Measurements from ENCODE around the gene LOC101059915.
"Not testable (repeated sequence)": the region's sequence is repeated elsewhere in the genome, so short reads cannot be mapped to it uniquely, and the experiment has no call there.

The LOC101059915 gene

GRCh38 chrX:71660562-71661416 is 6.6 kb upstream of the LOC101059915 start:
- no peak overlapping the region for H2AK5ac ChIP-seq (ENCODE audit: low read length, severe bottlenecking)
- no peak overlapping the region for H2AFZ ChIP-seq (ENCODE audit: low read depth, low read length)
- H3K27me3 ChIP-seq (ENCODE audit: control insufficient read depth in 1 of 2, insufficient read depth in 1 of 2, low read length in 2 of 2), result peaks cover 0 to 32% of the 10 kb centered on the region in 2 experiments
- no peak overlapping the region for H3K9ac ChIP-seq (ENCODE audit: low read length)
- H3K79me1 ChIP-seq (replicated peaks; ENCODE audit: low read length, poor library complexity, severe bottlenecking), result no peaks in the 10 kb centered on the region
- no peaks in the 10 kb centered on the region for H3K36me3 ChIP-seq (ENCODE audit: control insufficient read depth in 1 of 2, insufficient read depth in 2 of 2, low read depth in 1 of 2, low read length in 2 of 2)
- H4K91ac ChIP-seq (ENCODE audit: low read length), result no peak overlapping the region
- H3K4me1 ChIP-seq (ENCODE audit: control insufficient read depth, insufficient read depth, low read depth, low read length), result no peaks in the 10 kb centered on the region
- H3K14ac ChIP-seq (ENCODE audit: low read length in 2 of 2), result no peak overlapping the region
- H3K27ac ChIP-seq (ENCODE audit: low read length, poor library complexity, severe bottlenecking), result no peak overlapping the region
- DNase-seq, result no peak
- WGBS, result 86% methylated on average over 16 of the region's 22 CpGs
- no peak overlapping the region for H2BK5ac ChIP-seq (ENCODE audit: low read depth, low read length, poor library complexity, severe bottlenecking)
- H3K18ac ChIP-seq (ENCODE audit: low read depth in 1 of 2, low read length in 2 of 2), result no peak overlapping the region
- H2BK120ac ChIP-seq (ENCODE audit: low read depth, low read length), result no peak overlapping the region
- no peak overlapping the region for H3K4me2 ChIP-seq (ENCODE audit: low read length, poor library complexity, severe bottlenecking)
- no peak overlapping the region for H4K8ac ChIP-seq (ENCODE audit: low read length)
- H2BK12ac ChIP-seq (ENCODE audit: low read length in 2 of 2), result no peak overlapping the region
- no peak overlapping the region for H3K23ac ChIP-seq (ENCODE audit: low read length in 2 of 2)
- H3K4ac ChIP-seq (ENCODE audit: low read depth in 1 of 2, low read length in 2 of 2), result no peak overlapping the region
- H2BK15ac ChIP-seq (ENCODE audit: low read depth, poor library complexity, severe bottlenecking), result no peak overlapping the region
- peaks cover 10% of the 10 kb centered on the region for H3K9me3 ChIP-seq (ENCODE audit: control insufficient read depth, low read length)
- H3K4me3 ChIP-seq (ENCODE audit: insufficient read depth in 1 of 2, low read depth in 1 of 2, low read length in 2 of 2), result no peak overlapping the region

- 94% methylated on average over 11 of the region's 12 CpGs for WGBS
These were observed 5.4 kb upstream of the LOC101059915 start for GRCh38 chrX:71661919-71662318.

GRCh38 chrX:71662654-71663053 is 4.7 kb upstream of the LOC101059915 start:
- peaks cover 0 to 27% of the 10 kb centered on the region in 2 experiments for H3K27me3 ChIP-seq (ENCODE audit: control insufficient read depth in 1 of 2, insufficient read depth in 1 of 2, low read length in 2 of 2)
- not testable (repeated sequence) for DNase-seq; H2BK15ac ChIP-seq (ENCODE audit: low read depth, poor library complexity, severe bottlenecking); H2BK5ac ChIP-seq (ENCODE audit: low read depth, low read length, poor library complexity, severe bottlenecking); H3K27ac ChIP-seq (ENCODE audit: low read length, poor library complexity, severe bottlenecking); H3K4me1 ChIP-seq (ENCODE audit: control insufficient read depth, insufficient read depth, low read depth, low read length); H3K9ac ChIP-seq (ENCODE audit: low read length); H2BK120ac ChIP-seq (ENCODE audit: low read depth, low read length); H3K14ac ChIP-seq (ENCODE audit: low read length in 2 of 2); H3K4ac ChIP-seq (ENCODE audit: low read depth in 1 of 2, low read length in 2 of 2); H3K23ac ChIP-seq (ENCODE audit: low read length in 2 of 2); H3K18ac ChIP-seq (ENCODE audit: low read depth in 1 of 2, low read length in 2 of 2); H3K79me1 ChIP-seq (replicated peaks; ENCODE audit: low read length, poor library complexity, severe bottlenecking); H4K91ac ChIP-seq (ENCODE audit: low read length); H3K4me3 ChIP-seq (ENCODE audit: insufficient read depth in 1 of 2, low read depth in 1 of 2, low read length in 2 of 2); H2BK12ac ChIP-seq (ENCODE audit: low read length in 2 of 2); H4K8ac ChIP-seq (ENCODE audit: low read length); H3K4me2 ChIP-seq (ENCODE audit: low read length, poor library complexity, severe bottlenecking); H3K9me3 ChIP-seq (ENCODE audit: control insufficient read depth, low read length); H3K36me3 ChIP-seq (ENCODE audit: control insufficient read depth in 1 of 2, insufficient read depth in 2 of 2, low read depth in 1 of 2, low read length in 2 of 2); H2AK5ac ChIP-seq (ENCODE audit: low read length, severe bottlenecking); H2AFZ ChIP-seq (ENCODE audit: low read depth, low read length)
- no CpG with 5 or more reads among the region's 11 CpGs for WGBS

More at GRCh38 chrX:71661919-71662318, 5.4 kb upstream of the LOC101059915 start:
- Histone ChIP-seq H3K4me1 (ENCODE audit: control insufficient read depth, insufficient read depth, low read depth, low read length) (no peaks in the 10 kb centered on the region), H4K91ac (ENCODE audit: low read length) (no peak overlapping the region), H3K9me3 (ENCODE audit: control insufficient read depth, low read length) (peaks cover 4% of the 10 kb centered on the region), H3K27me3 (ENCODE audit: control insufficient read depth in 1 of 2, insufficient read depth in 1 of 2, low read length in 2 of 2) (peaks cover 0 to 30% of the 10 kb centered on the region in 2 experiments), H3K23ac (ENCODE audit: low read length in 2 of 2) (no peak overlapping the region), H3K9ac (ENCODE audit: low read length) (no peak overlapping the region), H3K14ac (ENCODE audit: low read length in 2 of 2) (no peak overlapping the region), H3K27ac (ENCODE audit: low read length, poor library complexity, severe bottlenecking) (no peak overlapping the region), H3K4ac (ENCODE audit: low read depth in 1 of 2, low read length in 2 of 2) (no peak overlapping the region), H4K8ac (ENCODE audit: low read length) (no peak overlapping the region), H2AFZ (ENCODE audit: low read depth, low read length) (no peak overlapping the region), H3K18ac (ENCODE audit: low read depth in 1 of 2, low read length in 2 of 2) (no peak overlapping the region), H3K36me3 (ENCODE audit: control insufficient read depth in 1 of 2, insufficient read depth in 2 of 2, low read depth in 1 of 2, low read length in 2 of 2) (no peaks in the 10 kb centered on the region), H3K79me1 (replicated peaks; ENCODE audit: low read length, poor library complexity, severe bottlenecking) (no peaks in the 10 kb centered on the region), H2BK15ac (ENCODE audit: low read depth, poor library complexity, severe bottlenecking) (no peak overlapping the region), H2BK5ac (ENCODE audit: low read depth, low read length, poor library complexity, severe bottlenecking) (no peak overlapping the region), H3K4me3 (ENCODE audit: insufficient read depth in 1 of 2, low read depth in 1 of 2, low read length in 2 of 2) (no peak overlapping the region), H3K4me2 (ENCODE audit: low read length, poor library complexity, severe bottlenecking) (no peak overlapping the region), H2BK120ac (ENCODE audit: low read depth, low read length) (no peak overlapping the region), H2BK12ac (ENCODE audit: low read length in 2 of 2) (no peak overlapping the region), H2AK5ac (ENCODE audit: low read length, severe bottlenecking) (no peak overlapping the region)
- no peak for DNase-seq

GRCh38 chrX:71663238-71663637 is 4.1 kb upstream of the LOC101059915 start:
- 86% methylated on average over 6 of the region's 8 CpGs for WGBS
- H4K8ac ChIP-seq (ENCODE audit: low read length); H3K4ac ChIP-seq (ENCODE audit: low read depth in 1 of 2, low read length in 2 of 2); H3K23ac ChIP-seq (ENCODE audit: low read length in 2 of 2); H3K79me1 ChIP-seq (replicated peaks; ENCODE audit: low read length, poor library complexity, severe bottlenecking); H2BK12ac ChIP-seq (ENCODE audit: low read length in 2 of 2); H3K9me3 ChIP-seq (ENCODE audit: control insufficient read depth, low read length); H2BK5ac ChIP-seq (ENCODE audit: low read depth, low read length, poor library complexity, severe bottlenecking); H2AK5ac ChIP-seq (ENCODE audit: low read length, severe bottlenecking); H3K36me3 ChIP-seq (ENCODE audit: control insufficient read depth in 1 of 2, insufficient read depth in 2 of 2, low read depth in 1 of 2, low read length in 2 of 2); H3K14ac ChIP-seq (ENCODE audit: low read length in 2 of 2); H3K18ac ChIP-seq (ENCODE audit: low read depth in 1 of 2, low read length in 2 of 2); H3K27ac ChIP-seq (ENCODE audit: low read length, poor library complexity, severe bottlenecking); H2BK120ac ChIP-seq (ENCODE audit: low read depth, low read length); H3K4me3 ChIP-seq (ENCODE audit: insufficient read depth in 1 of 2, low read depth in 1 of 2, low read length in 2 of 2); H2BK15ac ChIP-seq (ENCODE audit: low read depth, poor library complexity, severe bottlenecking); H2AFZ ChIP-seq (ENCODE audit: low read depth, low read length); H3K9ac ChIP-seq (ENCODE audit: low read length); H3K4me1 ChIP-seq (ENCODE audit: control insufficient read depth, insufficient read depth, low read depth, low read length); H3K4me2 ChIP-seq (ENCODE audit: low read length, poor library complexity, severe bottlenecking); DNase-seq; H4K91ac ChIP-seq (ENCODE audit: low read length): not testable (repeated sequence)
- H3K27me3 ChIP-seq (ENCODE audit: control insufficient read depth in 1 of 2, insufficient read depth in 1 of 2, low read length in 2 of 2), result peaks cover 0 to 27% of the 10 kb centered on the region in 2 experiments
